ENCODE data around the gene ARHGAP35.

The ARHGAP35 gene

DNA sequence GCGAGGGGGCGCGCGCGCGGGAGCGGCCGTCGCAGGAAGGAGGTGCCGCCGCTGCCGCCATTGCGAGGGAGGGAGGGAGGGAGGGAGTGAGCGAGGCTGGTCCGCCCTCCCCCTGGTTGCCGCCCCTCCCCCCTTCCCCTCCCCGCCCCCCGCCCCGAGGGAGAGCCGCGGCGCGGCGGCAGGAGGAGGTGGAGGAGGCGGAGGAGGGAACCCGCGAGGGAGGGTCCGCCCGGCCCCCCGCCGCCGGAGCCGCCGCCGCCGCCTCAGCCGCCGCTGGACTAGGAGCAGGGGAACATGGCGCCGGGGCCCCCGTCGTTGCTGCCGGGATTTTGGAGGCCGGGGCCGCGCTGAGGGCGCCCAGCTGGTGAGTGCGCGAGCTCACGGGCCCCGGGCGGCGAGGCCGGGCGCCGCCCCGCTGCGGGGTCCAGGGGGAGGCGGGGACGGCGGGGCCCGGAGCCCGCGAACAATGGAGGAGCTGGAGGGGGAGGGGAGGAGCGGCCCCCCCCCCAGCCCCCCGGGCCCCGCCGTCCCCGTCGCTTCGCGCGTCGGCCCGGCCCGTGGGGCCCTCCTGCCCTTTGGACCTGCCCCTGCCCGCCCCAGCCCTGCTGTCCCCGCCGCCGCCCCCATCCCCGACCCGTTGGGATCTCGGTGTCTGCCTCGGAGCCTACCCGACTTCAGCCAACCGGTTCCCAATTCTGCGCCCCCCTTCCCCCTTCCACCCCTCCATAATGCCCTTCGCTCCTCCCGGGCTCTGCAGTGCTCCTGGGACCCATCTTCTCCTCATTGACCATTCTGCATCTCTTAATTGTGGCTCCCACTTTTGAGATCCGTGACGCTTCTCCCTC, at the start of gene ARHGAP35:
Gene ARHGAP35, plus strand, starts transcription at position 152 of the 845 bp plus-strand sequence. CDS start 57,679 bp downstream, outside the sequence.
- DNase-seq (ENCODE audit: low read depth in 2 of 2): peak; percentile 86 to 93
- peak within 1 kb of the TSS; percentile 74 to 83 for H3K4me3 ChIP-seq (replicated peaks in 1 of 2; ENCODE audit: low read depth in 2 of 2, low read length in 2 of 2)
- TF ChIP-seq, protein P1, sequence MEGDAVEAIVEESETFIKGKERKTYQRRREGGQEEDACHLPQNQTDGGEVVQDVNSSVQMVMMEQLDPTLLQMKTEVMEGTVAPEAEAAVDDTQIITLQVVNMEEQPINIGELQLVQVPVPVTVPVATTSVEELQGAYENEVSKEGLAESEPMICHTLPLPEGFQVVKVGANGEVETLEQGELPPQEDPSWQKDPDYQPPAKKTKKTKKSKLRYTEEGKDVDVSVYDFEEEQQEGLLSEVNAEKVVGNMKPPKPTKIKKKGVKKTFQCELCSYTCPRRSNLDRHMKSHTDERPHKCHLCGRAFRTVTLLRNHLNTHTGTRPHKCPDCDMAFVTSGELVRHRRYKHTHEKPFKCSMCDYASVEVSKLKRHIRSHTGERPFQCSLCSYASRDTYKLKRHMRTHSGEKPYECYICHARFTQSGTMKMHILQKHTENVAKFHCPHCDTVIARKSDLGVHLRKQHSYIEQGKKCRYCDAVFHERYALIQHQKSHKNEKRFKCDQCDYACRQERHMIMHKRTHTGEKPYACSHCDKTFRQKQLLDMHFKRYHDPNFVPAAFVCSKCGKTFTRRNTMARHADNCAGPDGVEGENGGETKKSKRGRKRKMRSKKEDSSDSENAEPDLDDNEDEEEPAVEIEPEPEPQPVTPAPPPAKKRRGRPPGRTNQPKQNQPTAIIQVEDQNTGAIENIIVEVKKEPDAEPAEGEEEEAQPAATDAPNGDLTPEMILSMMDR (IDR thresholded peaks at IDR 0.05; ENCODE audit: low read depth, low read length): no peak

DNA sequence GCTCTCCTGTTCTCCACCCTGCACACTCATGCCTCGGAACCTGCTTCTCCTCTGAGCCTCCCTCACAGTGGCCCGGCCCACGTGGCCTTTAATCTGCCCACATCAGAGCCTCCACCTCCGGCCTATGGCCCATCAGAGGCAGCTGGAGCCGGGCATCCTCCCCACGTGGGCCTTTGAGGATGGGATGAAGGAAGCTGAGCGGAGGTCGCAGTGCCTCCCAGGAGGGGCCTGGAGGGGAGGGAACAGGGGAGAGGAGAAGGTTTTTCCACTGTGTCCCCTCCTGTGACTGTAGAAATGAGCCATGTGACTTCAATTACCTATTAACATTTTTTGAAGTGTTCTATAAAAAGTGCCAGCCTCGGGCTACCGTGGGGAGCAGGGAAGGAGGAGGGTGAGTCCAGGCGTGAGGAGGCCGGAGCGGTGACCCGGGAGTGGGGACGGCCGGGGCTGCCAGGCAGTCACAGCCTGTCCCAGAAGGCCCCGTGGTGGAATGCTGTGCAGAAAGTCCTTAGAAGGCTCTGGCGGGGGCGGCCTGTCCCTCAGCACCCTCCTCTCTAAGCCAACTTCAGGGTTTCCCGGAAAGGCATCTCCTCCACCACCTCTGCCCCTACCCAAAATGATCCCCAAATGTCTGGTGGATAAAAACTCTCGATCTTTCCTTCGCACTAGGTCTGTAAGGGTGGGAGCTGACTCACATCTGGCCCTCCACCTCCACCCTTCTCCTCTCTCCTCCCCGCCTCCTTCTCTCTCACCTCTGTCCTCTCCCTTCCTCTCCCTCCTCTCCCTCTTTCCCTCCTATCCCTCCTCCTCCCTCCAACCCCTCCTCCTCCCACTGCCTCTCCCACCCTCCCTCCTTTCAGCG, 47.6 kb upstream of the ARHGAP35 start:
- no peak overlapping the region for H3K4me3 ChIP-seq (replicated peaks in 1 of 2; ENCODE audit: low read depth in 2 of 2, low read length in 2 of 2)
- DNase-seq (ENCODE audit: low read depth in 2 of 2): no peak
- TF ChIP-seq, protein P1 (IDR thresholded peaks at IDR 0.05; ENCODE audit: low read depth, low read length): no peak

DNA sequence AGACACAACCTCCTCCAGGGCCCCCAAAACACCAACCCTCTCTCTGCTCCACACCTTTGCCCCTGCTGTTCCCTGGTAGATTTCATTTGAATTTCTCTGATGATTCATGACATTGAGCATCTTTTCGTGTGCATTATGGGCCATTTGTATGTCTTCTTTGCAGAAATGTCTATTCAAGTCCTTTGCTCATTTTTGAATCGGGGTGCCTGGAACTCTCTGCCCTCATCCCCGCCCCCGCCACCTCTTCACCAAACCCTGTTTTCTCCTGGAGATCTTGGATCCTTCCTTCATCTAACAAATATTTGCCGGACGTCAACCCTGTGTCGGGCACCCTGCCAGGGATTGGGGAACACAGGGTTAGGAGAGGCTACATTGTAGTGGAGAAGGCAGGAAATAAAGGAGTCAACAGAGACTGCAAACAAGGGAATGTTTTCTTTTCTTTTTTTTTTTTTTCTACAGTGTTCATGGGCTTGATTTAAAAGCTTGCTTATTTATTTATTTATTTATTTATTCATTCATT, 46.9 kb upstream of the ARHGAP35 start:
- H3K4me3 ChIP-seq (replicated peaks in 1 of 2; ENCODE audit: low read depth in 2 of 2, low read length in 2 of 2): no peak overlapping the region
- DNase-seq (ENCODE audit: low read depth in 2 of 2): peak; percentile 84 to 94
- TF ChIP-seq, protein P1 (IDR thresholded peaks at IDR 0.05; ENCODE audit: low read depth, low read length): no peak

DNA sequence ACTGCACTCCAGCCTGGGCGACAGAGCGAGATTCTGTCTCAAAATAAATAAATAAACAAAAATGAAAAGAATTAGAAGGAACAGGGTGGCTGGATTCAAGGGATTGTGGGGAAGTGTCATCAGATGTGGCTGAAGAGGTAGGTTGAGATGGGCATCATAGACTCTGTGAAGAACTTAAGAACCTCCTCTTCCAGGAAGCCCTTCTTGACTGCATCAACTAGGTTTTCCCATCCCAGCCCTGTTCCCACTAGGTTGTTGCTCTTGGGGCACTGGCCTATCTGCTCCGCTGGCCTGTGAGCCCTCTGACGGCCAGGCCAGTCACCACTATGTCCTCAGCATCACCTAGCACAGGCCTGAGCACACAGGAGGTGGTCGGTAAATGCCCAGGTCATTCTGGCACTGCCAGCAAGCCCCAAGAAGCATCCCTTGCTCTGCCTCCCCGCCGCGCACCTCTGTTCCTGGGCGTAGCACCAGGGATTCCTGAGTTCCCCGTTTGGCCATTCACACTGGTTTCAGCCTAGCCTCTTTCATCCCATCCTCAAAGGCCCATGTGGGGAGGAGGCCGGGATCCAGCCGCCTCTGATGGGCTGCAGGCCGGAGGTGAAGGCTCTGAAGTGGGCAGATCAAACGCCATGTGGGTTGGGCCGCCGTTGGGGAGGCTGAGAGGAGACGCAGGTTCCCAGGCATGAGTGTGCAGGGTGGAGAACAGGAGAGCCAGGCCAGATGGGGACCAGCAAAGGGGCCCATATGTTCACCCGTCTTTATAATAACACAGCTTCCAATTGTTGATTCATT, 44.8 kb upstream of the ARHGAP35 start:
- no peak for DNase-seq (ENCODE audit: low read depth in 2 of 2)
- no peak overlapping the region for H3K4me3 ChIP-seq (replicated peaks in 1 of 2; ENCODE audit: low read depth in 2 of 2, low read length in 2 of 2)
- TF ChIP-seq, protein P1 (IDR thresholded peaks at IDR 0.05; ENCODE audit: low read depth, low read length): no peak

DNA sequence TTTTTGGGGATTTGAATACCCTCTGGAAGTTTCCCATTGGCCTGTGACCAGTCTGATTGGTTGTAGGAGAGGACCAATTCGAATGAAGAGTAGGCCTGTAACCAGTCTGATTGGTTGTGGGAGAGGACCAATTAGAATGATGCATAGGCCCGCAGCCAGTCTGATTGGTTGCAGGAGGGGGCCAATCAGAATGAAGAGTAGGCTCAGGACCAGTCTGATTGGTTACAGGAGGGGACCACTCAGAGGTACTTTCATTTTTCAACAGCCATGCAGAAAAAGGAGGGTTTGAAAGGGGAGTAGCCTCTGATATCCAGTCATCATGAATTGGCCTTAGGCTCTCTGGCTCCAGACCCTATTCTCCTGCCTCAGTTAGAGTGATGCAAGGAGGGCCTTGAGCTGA, 42.0 kb upstream of the ARHGAP35 start:
- H3K4me3 ChIP-seq (replicated peaks in 1 of 2; ENCODE audit: low read depth in 2 of 2, low read length in 2 of 2): no peak overlapping the region
- DNase-seq (ENCODE audit: low read depth in 2 of 2): peak; percentile 46 to 49
- TF ChIP-seq, protein P1 (IDR thresholded peaks at IDR 0.05; ENCODE audit: low read depth, low read length): no peak

All from cardiac fibroblast (primary cell).